ENCODE measurements around the gene FBXL17.

GRCh38 chr5:108171759-108172158 lies 210.1 kb downstream of the FBXL17 start:
- TF ChIP-seq EZH2 (IDR thresholded peaks at IDR 0.05; ENCODE audit: low read length, unreplicated experiment) (no peak), CTCF (conservative IDR thresholded peaks at IDR 0.05; ENCODE audit: low read depth, low read length) (no peak), EZH2phosphoT487 (IDR thresholded peaks at IDR 0.05; ENCODE audit: borderline replicate concordance, low read length) (no peak)
